CD4-positive, alpha-beta T cell treated with Interleukin-17A for 4 hours (primary cell): Measurements from ENCODE around the gene ANXA2.
A peak's percentile ranks its signal among the peaks of the same experiment; 100 is the strongest.

ENCODE experiments used
- DNase-seq: peaks from one replicate; pipeline ENCODE4 v3.0.0-alpha.2; 2020; ENCODE audit warnings: mixed read lengths

ANXA2 gene

DNA sequence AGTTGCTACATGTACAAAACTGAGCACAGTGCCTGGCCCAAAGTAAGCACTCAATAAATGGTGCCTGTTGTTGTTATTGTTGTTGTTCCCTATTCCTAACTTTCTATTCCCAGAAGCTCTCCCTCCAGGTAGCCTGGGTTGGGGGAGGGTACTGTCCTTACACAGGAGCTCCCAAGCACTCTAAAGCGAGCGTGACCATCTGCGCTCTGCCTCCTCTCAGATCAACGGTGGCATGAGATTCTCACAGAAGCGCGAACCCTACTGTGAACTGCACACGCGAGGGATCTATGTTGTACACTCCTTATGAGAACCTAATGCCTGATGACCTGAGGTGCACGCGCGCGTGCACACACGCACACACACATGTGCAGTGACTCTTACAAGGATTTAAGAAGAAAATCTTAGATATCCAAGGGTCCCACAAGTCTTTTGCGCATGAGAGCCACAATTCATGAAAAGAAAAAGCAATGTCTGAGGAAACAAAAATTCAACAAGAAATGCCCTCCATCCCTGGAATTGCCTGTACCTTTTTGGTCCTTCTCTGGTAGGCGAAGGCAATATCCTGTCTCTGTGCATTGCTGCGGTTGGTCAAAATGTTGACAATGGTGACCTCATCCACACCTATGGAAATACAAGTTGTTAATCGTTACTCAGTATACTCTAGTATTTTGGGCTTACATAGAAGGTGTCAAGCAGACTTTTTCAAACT is 33.7 kb downstream of the ANXA2 start:
- no peak for DNase-seq

DNA sequence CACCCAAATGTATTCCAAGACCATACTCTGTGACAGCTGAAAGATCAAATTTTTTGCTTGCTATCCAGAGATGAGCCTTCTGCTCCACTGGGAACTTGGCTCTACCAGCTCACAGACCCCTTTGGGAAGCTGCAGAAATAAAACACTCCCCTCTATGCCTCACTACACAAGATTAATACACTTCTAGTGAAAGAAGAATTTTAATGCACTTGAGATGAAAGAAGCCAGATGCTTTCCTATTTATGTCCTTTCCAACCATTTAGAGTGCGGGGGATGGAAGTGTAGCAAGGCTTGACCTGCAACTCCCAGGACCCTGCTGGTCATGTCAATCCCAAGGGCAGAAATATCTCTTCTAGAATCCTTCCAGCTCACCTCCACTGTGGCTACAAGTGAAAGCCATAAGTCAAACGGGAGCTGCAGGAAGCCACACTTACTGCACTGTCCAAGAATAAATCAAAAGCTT is 34.7 kb downstream of the ANXA2 start:
- DNase-seq = no peak

DNA sequence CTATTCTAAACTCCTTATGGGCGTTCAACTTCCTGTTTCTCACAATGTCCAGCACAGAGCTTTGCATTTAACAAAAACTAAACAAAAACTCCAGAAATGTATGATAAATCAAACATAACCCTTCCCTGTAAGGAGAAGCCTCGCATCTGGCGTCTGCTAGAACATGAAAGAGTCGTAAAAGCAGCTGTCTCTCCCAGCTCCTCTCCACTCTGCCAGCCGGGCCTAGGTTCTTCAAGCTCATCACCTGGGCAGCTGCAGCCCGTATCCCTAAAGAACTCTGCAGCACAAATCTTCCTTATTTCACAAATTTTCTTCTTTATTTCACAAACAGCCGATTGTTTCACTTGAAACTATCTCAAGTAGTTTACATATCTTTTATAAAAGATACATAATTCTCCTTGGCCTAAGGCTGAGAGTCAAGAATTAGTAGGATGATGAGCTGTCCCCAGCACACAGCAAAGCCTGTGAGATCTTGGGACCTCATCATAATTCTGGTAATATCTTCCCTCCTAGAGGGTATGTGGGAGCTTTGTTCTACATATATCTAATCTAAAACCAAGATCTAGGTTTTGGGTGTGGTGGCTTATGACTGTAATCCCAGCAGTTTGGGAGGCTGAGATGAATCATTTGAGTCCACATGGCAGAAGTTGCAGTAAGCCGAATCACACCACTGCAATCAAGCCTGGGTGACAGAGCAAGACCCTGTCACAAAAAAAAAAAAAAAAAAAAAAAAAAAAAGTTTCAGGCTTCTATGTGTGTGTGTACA is 35.3 kb downstream of the ANXA2 start:
- DNase-seq = peak; percentile 39

DNA sequence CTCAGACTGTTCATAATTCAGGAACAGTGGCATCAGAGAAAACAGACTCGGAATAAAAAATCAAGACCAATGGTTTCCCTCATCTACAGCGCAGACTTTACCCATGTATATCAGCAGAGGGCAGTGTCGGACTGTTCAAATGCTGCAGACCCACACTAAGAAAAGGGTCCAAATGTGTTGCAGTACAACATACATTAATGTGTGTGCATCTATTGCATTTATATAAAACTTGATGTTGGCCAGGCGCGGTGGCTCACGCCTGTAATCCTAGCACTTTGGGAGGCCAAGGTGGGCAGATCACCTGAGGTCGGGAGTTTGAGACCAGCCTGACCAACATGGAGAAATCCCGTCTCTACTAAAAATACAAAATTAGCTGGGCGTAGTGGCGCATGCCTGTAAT is 38.0 kb downstream of the ANXA2 start:
- DNase-seq = peak; percentile 55

DNA sequence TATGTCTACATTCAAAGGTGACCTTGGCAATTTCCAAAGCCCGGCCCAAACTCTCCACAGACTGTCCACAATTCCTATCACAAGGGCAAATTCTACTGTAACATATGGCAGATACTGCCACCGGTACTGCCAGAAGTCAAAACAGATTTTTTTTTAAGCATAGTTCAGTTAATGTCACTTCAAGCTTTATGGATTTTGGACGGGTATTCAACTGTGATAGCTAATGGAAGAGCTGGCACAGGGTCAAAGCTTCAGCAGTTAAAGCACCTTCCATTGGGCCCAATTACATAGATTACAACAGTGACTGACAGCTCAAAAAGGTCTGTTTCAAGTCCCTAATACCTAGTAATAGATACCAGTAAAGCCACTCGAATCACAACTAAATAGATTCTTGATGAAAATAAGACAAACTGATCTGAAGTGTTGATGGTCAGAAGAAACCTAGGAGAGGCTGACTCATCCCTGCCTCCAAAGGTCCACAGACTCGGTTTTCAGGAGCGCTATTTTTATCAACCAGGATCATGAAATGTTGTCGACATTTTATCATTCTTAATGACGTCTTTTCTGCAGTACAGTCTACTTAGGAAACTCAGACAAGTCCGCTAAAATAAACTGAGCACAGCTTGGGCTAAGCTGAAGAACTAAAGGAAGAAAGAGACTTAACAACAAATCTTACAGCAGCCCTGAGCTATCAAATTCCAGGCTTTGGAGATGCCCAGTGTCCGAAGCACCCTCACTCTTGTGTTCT is 38.7 kb downstream of the ANXA2 start:
- DNase-seq = no peak

DNA sequence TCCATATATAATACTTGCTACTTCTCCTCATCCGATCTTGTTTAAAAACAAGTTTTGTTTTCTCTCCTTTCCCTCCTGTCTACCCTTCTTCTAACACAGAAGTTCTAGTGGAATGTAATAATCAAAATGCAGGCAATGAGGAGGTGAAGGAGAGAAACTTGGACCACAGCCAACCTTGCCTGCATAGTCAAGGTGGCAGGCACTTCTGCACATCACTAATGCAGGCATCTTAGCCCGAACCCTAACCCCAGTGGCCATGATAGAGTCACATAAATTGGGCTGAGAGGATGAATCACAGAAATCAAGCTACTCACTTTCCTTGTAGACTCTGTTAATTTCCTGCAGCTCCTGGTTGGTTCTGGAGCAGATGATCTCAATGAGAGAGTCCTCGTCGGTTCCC is 41.0 kb downstream of the ANXA2 start:
- DNase-seq = no peak

DNA sequence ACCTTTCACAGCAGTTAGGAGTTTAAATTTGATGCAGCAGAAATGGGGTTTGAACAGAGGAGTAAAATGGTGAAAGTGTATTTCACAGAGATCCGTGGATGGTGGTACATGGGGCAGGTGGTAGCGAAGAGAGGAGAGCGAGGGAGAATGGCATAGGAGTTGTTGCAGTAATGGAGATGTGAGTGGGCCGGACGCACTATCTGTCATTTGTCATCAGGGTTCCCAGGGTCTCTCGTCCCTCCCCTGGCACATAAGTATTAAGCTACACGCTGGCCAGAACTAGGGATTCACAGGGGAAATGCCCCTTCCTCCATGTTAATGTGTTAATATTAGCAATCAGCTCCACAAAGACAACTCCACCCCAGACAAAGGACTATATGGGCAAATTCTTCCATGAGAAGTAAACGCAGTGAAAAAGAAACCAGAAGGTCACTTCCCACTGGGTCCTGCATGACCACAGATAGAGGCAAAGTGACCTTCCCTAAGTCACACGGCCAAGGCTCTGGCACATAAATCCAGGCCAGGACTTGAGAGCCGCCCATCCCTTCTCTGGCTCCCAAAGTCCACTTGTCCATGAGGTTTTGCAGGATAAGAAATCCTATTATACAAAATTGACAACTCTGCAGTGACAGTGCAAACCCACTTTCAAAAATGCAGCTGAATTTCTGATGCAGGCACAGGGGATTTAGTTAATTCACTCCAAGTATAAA is 42.5 kb downstream of the ANXA2 start:
- DNase-seq = no peak

DNA sequence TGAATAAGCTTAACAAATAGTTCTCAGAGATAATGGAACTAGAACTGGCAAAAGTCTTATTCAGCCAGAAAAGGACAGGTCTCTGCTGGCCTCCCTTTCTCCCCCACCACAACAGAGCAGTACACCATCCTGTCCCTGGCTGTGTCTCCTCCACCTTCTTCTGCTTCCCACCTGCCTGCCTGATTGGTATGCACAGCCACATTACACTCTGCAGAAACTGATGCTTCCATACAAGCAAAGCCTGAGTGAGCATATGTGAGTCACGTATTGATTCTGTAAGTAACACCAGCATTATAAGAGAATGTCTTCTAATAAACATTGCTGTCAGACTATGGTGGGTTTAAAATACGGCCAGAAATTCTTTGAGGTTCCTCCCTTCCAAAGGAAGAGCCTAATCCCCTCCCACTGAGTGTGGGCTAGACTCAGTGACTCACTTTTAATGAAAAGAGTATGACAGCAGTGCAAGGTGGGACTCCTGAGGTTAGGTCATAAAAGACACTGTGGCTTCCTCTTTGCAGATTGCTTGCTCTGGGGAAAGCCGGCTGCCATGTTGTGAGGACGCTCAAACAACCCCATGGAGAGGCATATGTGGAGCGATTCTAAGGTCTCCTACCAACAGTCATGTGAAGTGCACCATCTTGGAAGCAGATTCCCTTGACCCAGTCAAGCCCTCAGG is 44.4 kb downstream of the ANXA2 start:
- DNase-seq = no peak

DNA sequence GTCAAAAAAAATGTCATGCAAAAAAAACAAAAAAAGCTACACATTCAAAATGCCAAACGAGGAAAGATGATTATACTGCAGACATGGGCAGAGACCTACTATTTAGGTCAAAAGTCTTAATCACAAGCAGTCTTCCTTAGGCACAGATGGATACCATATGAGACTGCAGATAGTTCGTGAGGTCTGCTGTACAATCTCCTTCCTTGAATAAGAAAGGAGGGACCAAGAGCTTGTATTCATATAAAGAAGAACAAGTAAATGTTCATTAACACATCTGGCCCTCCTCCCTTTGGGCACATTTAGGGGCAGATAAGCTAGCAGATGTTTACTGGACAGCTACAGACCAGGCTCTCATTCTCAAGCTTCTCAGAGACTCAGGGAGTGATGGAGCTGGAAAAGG is 45.3 kb downstream of the ANXA2 start:
- no peak for DNase-seq

DNA sequence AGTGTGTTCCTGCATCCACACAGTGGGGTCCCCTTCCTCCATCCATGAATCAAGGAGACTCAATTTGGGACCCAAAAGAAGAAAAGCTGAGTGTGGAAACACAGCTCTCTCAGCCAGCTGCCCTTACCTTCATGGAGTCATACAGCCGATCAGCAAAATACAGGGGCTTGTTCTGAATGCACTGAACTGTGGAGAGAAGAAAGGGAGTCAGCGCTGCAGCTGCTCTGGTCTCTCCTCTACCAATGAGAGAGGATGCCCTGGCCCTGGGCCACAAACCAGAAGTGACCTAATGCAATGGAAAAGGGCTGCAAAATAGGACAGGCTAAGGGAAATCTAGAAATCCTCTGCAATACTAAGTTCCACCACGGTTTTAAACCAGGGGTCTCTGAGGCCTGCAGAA is 46.7 kb downstream of the ANXA2 start:
- DNase-seq = no peak

DNA sequence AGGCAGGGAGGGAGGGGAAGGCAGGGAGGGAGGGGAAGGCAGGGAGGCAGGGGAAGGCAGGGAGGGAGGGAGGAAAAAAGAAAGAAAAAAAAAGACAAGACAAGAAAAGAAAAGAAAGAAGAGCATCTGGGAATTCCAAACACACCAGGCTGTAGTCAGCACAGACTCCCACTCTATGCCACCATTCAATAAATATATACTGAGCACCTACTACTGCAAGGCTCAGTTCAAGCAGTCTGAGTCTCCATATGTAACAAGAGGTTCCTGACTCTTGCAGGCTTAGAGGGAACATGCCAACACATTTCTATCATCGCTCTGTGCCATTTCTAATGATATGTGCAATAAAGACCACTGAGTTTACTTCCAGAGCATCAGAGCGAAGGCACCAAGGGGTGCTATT is 47.7 kb downstream of the ANXA2 start:
- DNase-seq = no peak

DNA sequence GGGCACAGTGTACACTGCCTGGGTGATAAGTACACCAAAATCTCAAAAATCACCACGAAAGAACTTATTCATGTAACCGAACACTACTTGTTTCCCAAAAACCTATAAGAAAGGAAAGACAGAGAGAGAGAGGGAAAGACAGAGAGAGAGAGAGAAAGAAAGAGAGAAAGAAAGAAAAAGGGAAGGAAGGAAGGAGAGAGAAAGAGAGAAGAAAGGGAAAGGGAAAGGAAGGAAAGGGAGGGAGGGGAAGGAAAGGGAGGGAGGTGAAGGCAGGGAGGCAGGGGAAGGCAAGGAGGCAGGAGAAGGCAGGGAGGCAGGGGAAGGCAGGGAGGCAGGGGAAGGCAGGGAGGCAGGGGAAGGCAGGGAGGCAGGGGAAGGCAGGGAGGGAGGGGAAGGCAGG is 48.2 kb downstream of the ANXA2 start:
- DNase-seq = no peak

DNA sequence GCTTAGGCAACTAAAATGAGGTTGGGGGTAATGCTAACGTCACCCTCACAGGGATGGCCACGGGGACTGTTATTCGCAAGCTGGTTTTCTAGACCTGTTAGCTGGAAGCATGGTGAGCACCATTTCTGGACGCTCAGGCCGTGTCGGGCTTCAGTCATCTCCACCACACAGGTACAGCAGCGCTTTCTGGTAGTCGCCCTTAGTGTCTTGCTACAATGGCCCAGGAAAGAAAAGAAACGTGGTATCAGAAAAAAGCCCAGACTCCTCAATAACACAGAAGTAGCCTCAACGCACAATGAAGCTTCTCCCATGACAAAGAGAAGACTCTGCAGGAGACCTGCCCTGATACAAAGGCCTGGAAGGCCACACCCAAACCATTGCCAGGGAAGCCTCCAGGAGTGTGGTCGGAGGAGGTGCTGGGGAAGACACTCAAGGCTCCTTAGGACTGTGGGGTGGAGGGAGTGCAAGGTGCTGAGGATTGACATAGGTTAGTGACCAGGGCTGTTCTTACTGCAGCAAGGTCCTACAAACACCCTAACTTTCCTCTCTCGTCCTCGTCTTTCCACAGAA is 50.2 kb downstream of the ANXA2 start:
- DNase-seq = no peak

DNA sequence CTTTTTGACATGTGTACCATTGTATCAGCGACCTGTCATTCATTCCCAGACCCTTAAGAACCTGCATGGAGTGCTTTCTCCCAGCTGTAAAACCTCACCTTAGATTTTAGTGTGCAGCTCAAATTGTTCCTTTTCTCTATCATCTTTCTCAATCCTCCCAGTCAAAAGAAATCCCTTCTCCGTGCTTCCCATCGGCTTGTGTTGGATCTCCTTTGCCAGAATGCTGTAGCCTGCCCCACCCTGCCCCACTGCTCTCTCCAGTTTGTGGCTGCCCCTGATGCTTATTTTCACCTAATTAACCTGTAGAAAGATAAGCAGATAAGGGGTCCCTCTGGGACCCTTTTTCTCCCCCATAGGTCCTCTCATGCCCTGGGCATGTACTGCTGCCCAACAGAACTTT is 51.1 kb downstream of the ANXA2 start:
- DNase-seq = no peak

DNA sequence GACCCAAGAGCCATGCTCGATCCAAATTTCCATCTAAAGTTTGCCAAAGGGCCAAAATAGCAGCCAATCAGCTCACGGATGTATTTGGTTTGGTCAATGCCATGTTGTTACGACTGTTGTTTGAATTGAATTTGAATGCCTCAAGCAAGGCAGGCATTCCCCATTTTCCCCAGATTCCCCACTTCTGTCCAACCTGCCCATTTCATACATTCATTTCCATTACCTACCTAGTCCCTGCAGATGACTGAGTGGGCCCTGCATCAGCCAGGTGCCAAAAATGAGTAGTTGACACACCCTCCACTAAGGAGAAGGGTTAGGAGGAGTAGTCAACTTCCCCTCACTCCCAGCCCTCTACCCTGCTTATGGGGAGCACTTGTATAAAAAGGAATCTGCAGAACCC is 51.7 kb downstream of the ANXA2 start:
- no peak for DNase-seq

DNA sequence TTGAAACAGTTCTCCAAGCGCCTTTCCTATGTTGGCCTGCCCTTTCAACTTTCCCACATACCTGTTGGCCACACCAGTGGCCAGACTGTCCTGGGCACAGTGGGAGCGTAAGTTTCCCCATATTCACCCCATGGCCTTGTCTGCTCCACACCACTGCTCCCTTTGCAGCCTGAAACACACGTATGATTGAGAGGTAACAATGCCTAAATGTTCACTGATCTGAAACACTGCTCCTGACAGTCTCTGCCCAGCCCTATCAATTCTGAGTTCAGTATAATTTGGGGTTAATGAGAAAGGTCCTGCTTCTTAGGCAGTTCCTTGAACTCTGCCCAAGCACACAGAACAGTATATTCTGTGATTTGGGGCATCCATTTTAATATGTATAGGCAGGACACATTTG is 52.2 kb downstream of the ANXA2 start:
- DNase-seq = no peak

DNA sequence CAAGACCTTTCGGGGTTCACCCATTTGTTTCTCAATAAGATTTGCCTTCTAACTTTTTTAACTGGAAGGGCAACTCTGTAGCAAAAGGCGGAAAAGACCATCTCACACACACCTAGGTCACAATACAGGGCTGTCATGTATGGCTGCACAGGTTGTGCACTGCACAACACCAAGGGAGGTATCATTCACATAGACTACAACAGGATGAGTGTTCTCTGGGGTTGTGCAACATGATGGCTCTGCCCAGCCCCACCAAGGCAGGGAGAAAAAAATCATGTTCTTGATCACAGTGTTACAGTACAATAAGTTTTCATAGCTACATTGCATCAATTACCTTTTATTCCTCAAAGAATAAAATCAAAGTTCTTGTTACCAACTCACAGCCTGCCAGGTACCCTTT is 52.8 kb downstream of the ANXA2 start:
- DNase-seq = no peak

DNA sequence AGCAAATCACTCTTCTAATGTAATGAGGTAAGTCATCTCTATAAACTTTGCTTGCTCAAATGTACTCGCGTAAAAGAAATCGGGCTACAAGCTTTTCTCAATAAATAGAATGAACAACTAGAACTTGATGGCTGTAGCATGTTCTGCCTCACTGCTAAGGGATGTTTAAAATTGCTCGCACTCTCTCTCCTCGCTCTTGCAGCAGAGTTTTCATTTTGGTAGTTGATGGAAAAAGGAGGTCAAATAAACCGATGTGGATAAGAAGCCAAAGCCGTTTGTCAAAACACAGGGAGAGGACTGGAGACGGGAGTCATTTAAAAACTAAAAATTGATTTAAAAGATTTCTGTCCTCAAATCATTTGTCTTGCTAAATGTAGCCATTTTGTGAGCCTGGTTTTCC is 53.3 kb downstream of the ANXA2 start:
- DNase-seq = no peak

DNA sequence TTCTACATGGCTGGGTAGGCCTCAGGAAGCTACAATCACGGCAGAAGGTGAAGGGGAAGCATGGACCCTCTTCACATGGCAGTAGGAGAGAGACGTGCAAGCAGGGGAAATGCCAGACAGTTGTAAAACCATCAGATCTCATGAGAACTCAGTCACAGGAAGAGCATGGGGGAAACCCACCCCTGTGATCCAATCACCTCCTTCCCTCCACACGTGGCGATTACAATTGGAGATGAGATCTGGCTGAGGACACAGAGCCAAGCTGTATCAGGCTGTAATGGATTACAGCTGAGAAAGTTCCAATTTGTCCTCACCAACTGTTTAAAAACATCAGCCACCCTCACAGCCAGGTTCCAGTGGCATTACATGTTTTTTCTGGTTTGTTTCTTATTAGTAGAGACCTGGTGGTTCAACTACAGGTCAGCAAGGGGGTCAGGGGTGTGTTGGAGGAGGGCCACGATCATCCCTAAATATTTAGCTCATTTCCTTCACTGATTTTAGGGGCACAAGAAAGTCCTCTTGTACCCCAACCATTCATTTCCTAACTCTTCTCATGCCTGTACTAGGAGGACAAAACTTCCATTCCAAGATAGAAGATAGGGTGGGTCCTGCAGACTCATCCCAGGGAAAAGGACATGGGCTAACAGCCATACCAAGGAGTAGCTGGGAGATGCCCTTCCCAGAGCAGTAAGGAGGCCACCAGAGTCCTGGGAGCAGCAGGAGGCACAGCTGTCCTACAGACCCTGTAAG is 54.4 kb downstream of the ANXA2 start:
- DNase-seq = no peak

DNA sequence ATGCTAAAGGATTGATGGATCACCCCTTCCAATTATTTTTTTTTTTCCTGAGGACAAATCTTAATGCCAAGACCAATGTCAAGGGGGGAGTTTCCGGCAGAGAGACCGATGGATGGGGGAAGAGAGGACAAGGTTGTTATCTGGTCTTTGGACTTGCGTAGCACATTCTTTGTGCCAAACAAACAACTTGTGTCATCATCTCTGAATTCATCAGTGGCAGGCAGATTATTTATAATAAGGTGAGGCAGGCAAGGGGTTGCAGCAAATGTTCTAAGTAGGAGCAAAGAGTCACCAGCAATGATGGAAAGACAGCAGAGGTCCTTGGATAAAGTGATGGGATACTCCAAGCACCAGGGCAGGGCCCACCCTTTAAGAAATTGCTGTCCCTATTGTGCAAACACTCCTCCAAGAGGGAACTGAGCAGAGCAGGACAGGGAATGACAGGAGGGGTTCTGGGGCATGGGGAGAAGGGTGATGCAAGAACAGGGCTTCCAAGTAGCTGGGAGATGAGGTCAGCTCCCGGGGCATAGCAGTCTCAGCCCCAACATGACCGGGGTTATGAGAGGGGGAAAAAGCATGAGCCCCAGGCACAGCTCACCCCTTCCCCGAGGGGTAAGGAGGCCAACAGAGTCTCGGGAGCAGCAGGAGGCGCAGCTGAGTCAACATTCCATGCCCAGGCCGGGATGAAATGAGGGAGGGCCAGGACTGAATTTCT is 57.4 kb downstream of the ANXA2 start:
- no peak for DNase-seq

DNA sequence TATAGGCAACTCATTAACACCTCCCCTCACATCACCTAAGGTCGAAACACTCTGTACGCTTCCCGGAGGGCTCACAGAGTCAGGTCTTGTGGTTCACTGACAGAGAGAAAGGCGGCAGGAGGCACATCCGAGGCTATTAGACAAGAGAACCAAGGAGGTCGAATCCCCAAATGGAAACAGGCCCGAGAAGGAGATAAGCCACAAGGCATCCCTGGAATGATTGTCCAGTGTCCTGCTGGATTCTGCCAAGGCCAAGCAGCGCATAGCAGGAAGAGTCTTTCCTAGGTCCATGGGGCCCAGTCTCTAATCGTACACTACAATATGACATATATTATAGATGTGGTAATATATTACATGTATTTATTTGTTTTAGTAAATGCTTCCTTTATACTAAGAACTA is 58.5 kb downstream of the ANXA2 start:
- no peak for DNase-seq
